ENCODE data around the gene CNOT2.
"Not testable (repeated sequence)": the region's sequence is repeated elsewhere in the genome, so short reads cannot be mapped to it uniquely, and the experiment has no call there.

Gene CNOT2

DNA sequence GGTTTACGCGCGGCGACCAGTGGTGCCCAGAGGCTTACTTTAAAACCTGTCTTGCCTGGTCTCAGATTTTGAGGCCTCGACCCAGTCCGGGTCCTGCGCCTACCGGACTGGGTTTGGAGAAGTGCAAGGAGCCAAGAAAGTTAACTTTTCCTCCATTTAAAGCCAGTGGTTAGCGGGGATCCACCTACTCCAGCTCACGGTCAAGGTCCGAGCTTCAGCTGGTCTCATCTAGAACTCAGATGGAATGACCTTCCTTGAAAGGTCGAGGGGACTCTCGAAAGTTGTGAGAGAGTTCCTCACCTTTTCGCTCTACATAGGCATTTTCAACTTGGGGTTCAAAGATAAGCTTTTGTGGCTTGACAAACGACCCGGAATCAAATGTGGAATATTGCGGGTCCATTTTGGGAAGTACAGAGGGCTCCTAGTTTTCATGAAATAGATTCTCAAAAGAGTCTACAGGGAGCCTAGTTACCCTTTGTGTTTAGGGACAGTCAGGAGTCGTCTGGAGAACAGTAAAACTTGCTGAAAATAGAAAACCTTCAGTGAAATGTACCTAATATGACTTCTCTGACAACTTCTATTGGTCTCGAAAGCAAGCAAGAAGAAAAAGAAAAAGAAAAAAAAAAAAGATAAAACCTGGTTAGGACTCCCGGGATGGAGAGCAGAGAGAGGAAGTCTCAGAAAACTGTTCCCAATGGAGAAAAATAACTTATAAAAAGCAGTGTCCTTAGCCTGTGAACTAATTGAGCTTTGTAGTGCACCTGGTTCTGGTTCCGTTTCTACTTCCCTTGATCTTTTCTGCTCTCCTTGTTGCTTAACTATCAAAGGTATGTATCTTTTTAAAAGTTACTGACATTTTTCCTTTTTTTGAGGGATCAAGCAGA is 124.3 kb downstream of the CNOT2 start:
- TF ChIP-seq, protein P1, sequence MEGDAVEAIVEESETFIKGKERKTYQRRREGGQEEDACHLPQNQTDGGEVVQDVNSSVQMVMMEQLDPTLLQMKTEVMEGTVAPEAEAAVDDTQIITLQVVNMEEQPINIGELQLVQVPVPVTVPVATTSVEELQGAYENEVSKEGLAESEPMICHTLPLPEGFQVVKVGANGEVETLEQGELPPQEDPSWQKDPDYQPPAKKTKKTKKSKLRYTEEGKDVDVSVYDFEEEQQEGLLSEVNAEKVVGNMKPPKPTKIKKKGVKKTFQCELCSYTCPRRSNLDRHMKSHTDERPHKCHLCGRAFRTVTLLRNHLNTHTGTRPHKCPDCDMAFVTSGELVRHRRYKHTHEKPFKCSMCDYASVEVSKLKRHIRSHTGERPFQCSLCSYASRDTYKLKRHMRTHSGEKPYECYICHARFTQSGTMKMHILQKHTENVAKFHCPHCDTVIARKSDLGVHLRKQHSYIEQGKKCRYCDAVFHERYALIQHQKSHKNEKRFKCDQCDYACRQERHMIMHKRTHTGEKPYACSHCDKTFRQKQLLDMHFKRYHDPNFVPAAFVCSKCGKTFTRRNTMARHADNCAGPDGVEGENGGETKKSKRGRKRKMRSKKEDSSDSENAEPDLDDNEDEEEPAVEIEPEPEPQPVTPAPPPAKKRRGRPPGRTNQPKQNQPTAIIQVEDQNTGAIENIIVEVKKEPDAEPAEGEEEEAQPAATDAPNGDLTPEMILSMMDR (IDR thresholded peaks at IDR 0.05) = no peak
- H3K4me3 ChIP-seq = peak overlapping the region; percentile 87
- peak overlapping the region; percentile 2 to 65 for H3K27ac ChIP-seq
- DNase-seq (ENCODE audit: low spot score) = no peak

DNA sequence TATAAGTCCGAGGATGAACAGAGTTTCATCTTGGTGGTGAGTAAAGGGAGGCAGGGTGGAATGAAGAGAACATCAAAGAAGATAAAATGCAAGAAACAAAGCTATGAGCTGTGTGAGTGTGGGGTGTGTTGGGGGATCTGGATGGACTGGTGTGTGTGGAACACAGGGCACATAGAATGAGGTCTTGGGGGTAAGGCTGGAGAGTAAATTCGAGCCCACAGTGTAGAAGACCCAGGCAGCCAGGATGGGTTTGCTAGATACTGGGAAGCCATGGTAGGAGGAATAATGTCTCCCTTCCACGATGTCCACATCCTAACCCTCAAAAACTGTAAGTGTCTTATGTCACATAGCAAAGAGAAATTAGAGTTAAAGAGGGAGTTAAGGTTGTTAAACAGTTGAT is 129.6 kb downstream of the CNOT2 start:
- H3K27ac ChIP-seq = no peak overlapping the region
- no peak for DNase-seq (ENCODE audit: low spot score)
- TF ChIP-seq, protein P1 (IDR thresholded peaks at IDR 0.05) = no peak
- no peak overlapping the region for H3K4me3 ChIP-seq

DNA sequence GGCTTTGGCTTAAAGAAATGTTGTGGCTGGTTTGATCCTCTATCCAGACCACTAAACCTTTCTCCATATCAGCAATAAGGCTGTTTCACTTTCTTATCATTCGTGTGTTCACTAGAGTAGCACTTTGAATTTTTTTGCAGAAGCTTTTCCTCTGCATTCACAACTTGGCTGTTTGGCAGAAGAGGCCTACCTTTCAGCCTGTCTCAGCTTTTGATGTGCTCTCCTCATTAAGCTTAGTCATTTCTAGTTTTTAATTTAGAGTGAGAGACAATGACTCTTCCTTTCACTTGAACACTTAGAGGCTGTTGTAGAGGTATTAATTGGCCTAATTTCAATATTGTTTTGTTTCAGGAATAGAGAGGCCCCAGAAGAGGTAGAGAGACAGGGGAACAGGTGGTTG is 136.6 kb downstream of the CNOT2 start:
- Histone ChIP-seq H3K4me3 (no peak overlapping the region), H3K27ac (no peak overlapping the region)
- TF ChIP-seq, protein P1 (IDR thresholded peaks at IDR 0.05) = no peak
- DNase-seq (ENCODE audit: low spot score) = no peak

DNA sequence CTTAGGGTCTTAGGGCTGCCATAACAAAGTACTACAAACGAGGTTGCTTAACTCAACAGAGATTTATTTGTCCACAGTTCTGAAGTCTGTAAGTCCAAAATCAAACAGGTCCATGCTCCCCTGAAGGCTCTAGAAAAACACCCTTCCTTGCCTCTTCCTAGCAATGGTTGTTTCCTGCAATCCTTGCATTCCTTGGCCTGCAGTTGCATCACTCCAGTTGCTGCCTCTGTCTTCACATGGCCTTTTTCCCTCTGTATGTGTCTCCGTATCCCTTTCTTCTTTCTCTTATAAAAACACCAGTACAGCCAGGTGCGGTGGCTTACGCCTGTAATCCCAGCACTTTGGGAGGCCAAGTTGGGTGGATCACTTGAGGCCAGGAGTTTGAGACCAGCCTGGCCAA is 140.3 kb downstream of the CNOT2 start:
- DNase-seq (ENCODE audit: low spot score) = no peak
- TF ChIP-seq, protein P1 (IDR thresholded peaks at IDR 0.05) = no peak
- no peak overlapping the region for H3K4me3 ChIP-seq
- H3K27ac ChIP-seq = no peak overlapping the region

DNA sequence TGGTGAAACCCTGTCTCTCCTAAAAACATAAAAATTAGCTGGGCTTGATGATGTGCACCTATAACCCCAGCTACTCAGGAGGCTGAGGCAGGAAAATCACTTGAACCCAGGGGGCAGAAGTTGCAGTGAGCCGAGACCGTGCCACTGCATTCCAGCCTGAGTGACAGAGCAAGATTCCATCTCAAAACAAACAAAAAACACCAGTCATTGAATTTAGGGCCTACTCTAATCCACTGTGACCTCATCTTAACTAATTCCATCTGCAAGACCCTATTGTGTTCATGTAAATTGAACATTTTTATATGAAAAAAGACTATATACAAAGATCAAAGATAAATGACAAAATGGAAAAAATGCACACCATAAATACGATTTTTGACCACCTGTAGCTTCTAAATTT is 140.7 kb downstream of the CNOT2 start:
- TF ChIP-seq, protein P1 (IDR thresholded peaks at IDR 0.05) = no peak
- DNase-seq (ENCODE audit: low spot score) = no peak
- H3K4me3 ChIP-seq = no peak overlapping the region

DNA sequence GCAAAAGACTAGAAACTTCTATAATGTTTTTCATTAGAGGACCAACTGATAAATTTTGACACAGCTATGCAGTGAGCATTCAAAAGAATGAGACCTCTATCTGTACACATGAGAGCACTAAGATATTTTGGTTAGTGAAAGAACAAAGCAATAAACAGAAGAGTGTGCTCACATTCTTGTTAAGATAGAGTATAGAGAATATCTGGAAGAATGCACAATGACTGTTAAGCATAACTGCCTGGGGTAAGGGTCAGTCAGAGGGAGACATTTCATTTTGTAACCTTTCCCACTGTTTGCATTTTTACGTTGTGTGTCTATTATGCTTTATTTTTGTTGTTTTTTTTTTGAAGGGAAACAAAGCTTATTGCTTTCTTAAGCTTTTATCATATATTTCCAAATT is 143.5 kb downstream of the CNOT2 start:
- Histone ChIP-seq H3K27ac (no peak overlapping the region), H3K4me3 (no peak overlapping the region)
- DNase-seq (ENCODE audit: low spot score) = no peak
- TF ChIP-seq, protein P1 (IDR thresholded peaks at IDR 0.05) = no peak

More for the DNA sequence above, 140.7 kb downstream of the CNOT2 start:
- no peak overlapping the region for H3K27ac ChIP-seq

DNA sequence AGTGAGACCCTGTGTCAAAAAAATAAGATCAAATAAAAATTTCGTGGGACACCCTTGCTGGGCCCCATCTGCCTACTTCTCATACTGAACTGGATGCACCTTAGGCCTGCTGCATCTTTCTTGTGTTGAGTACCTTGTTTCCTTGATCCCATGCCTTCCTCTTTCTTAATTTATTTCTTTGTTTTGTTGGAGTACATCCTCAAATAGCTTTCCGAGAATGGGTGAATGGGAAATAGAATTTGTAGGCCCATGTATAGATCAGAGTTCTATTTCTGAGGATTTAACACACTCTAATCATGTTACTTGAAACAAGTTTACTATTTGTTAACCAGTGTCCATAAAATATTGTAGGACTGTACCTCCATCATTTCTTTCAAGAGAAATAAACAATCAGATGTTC is 146.4 kb downstream of the CNOT2 start:
- no peak overlapping the region for H3K27ac ChIP-seq
- TF ChIP-seq, protein P1 (IDR thresholded peaks at IDR 0.05) = no peak
- no peak for DNase-seq (ENCODE audit: low spot score)
- no peak overlapping the region for H3K4me3 ChIP-seq

DNA sequence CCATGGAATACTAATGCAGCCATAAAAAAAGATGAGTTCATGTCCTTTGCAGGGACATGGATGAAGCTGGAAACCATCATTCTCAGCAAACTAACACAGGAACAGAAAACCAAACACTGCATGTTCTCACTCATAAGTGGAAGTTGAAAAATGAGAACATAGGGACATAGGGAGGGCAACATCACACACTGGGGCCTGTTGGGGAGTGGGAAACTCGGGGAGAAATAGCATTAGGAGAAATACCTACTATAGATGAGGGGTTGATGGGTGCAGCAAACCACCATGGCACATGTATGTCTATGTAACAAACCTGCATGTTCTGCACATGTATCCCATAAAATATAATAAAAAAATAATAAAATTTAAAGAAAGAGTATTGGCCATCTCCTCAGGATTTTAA is 149.4 kb downstream of the CNOT2 start:
- not testable (repeated sequence) for H3K4me3 ChIP-seq

More for the DNA sequence above, 149.4 kb downstream of the CNOT2 start:
- H3K27ac ChIP-seq; DNase-seq (ENCODE audit: low spot score): not testable (repeated sequence)

Measured in coronary artery (tissue), 2 donors.